Uterus (tissue), 4 donors: Measurements from ENCODE around the gene SYDE2. TPM values are rescaled to one million over a fixed set of nuclear protein-coding genes. Genes with fewer than 3 reads are reported as not detected.

Experiments
- DNase-seq, 2 donors: peaks; one replicate each; pipeline ENCODE4 v3.0.0-alpha.2; 2019 to 2020
- H3K27ac ChIP-seq, 2 donors: fragments of 200-600 bp; sonication (generic); 1 replicate in 1 of 2; 2 replicates in 1 of 2; pipeline ENCODE4 v1.5.1; 2016 to 2018
- H3K27me3 ChIP-seq, 2 donors: fragments of 200-600 bp; sonication (generic); one replicate each; pipeline ENCODE4 v1.5.1; 2018 to 2019; ENCODE audit warnings: control low read depth in 1 of 2
- H3K36me3 ChIP-seq, 2 donors: fragments of 200-600 bp; sonication (generic); one replicate each; pipeline ENCODE4 v1.5.1; 2019; ENCODE audit warnings: control low read depth in 1 of 2
- H3K4me1 ChIP-seq, 2 donors: fragments of 200-600 bp; sonication (generic); one replicate each; pipeline ENCODE4 v1.5.1; 2018 to 2019; ENCODE audit warnings: control low read depth in 1 of 2
- H3K4me3 ChIP-seq, 2 donors: fragments of 200-600 bp; sonication (generic); 1 replicate in 1 of 2; 2 replicates in 1 of 2; pipeline ENCODE4 v1.5.1; 2018 to 2019; ENCODE audit warnings: mild to moderate bottlenecking in 1 of 2
- H3K9me3 ChIP-seq, 2 donors: fragments of 200-600 bp; sonication (generic); one replicate each; pipeline ENCODE4 v1.5.1; 2019; ENCODE audit warnings: control low read depth in 1 of 2
- CTCF ChIP-seq, 4 experiments: fragments of 200-600 bp in 2 of 4; fragments of 450-650 bp in 2 of 4; sonication (generic) in 2 of 4; IDR thresholded peaks; one replicate each; pipeline ENCODE4 v1.5.1; 2016 to 2019; ENCODE audit warnings: antibody characterized with exemption in 4 of 4, mild to moderate bottlenecking in 2 of 4, moderate library complexity in 1 of 4
- POLR2A ChIP-seq, 2 donors: fragments of 450-650 bp; IDR thresholded peaks; one replicate each; pipeline ENCODE4 v1.6.1; 2016; ENCODE audit warnings: antibody characterized with exemption in 2 of 2, mild to moderate bottlenecking in 1 of 2, moderate library complexity in 1 of 2
- intact Hi-C: fragments of 100-400 bp; cut with DNase I; formaldehyde crosslinking; loops from one replicate; pipeline ENCODE4 v1.15.1; 2023; ENCODE audit warnings: low total_unique reads
- total RNA-seq, 4 donors: library from RNA; depleted of rRNA in 3 of 4; stranded (reverse); fragments of >200 nt in 3 of 4; gene quantifications; one replicate each; pipeline versions ENCODE4 v1.1.0 to v1.2.4, GENCODE V29; 2014 to 2023
- donor health status: DM: yes; HTN: yes; CAD: no.

The SYDE2 gene
- total RNA-seq, 4 donors from 2014 or later: 5.3 to 24.3 (median 14.6) TPM

- no peak for TF ChIP-seq CTCF (IDR thresholded peaks at IDR 0.05)
- TF ChIP-seq POLR2A (IDR thresholded peaks at IDR 0.05): no peak
- DNase-seq: no peak
- intact Hi-C loops: no loop called here
- Histone ChIP-seq H3K27me3 (no peaks in the 10 kb centered on the region), H3K4me3 (no peak overlapping the region), H3K9me3 (no peaks in the 10 kb centered on the region), H3K36me3 (no peaks in the 10 kb centered on the region), H3K4me1 (peaks cover 0 to 3% of the 10 kb centered on the region in 2 donors), H3K27ac (no peak overlapping the region)
Measured at GRCh38 chr1:85180869-85181268, 19.9 kb downstream of the SYDE2 start.

- no peaks in the 10 kb centered on the region for H3K36me3 ChIP-seq
- intact Hi-C loops: no loop called here
Measured at GRCh38 chr1:85179522-85179921, 21.3 kb downstream of the SYDE2 start.

GRCh38 chr1:85178396-85178795 lies 22.4 kb downstream of the SYDE2 start:
- intact Hi-C loops: no loop called here
- TF ChIP-seq CTCF (IDR thresholded peaks at IDR 0.05) (no peak), POLR2A (IDR thresholded peaks at IDR 0.05) (no peak)
- DNase-seq: no peak
- H3K4me1 ChIP-seq: no peaks in the 10 kb centered on the region
- no peak overlapping the region for H3K27ac ChIP-seq
- no peak overlapping the region for H3K4me3 ChIP-seq
- no peaks in the 10 kb centered on the region for H3K27me3 ChIP-seq
- H3K36me3 ChIP-seq: no peaks in the 10 kb centered on the region
- no peaks in the 10 kb centered on the region for H3K9me3 ChIP-seq

More at GRCh38 chr1:85179522-85179921, 21.3 kb downstream of the SYDE2 start:
- Histone ChIP-seq H3K4me3 (no peak overlapping the region), H3K27ac (no peak overlapping the region), H3K27me3 (no peaks in the 10 kb centered on the region), H3K9me3 (no peaks in the 10 kb centered on the region), H3K4me1 (peaks cover 0 to 3% of the 10 kb centered on the region in 2 donors)
- no peak for TF ChIP-seq CTCF (IDR thresholded peaks at IDR 0.05)
- no peak for TF ChIP-seq POLR2A (IDR thresholded peaks at IDR 0.05)
- no peak for DNase-seq

GRCh38 chr1:85174503-85174902 lies 26.3 kb downstream of the SYDE2 start:
- H3K27ac ChIP-seq: no peak overlapping the region
- no peak overlapping the region for H3K4me3 ChIP-seq
- intact Hi-C loops: no loop called here
- no peaks in the 10 kb centered on the region for H3K36me3 ChIP-seq
- H3K4me1 ChIP-seq: no peaks in the 10 kb centered on the region
- H3K27me3 ChIP-seq: no peaks in the 10 kb centered on the region
- DNase-seq: no peak
- no peak for TF ChIP-seq POLR2A (IDR thresholded peaks at IDR 0.05)
- TF ChIP-seq CTCF (IDR thresholded peaks at IDR 0.05): no peak
- H3K9me3 ChIP-seq: no peaks in the 10 kb centered on the region

- no peak overlapping the region for H3K4me3 ChIP-seq
- H3K36me3 ChIP-seq: no peaks in the 10 kb centered on the region
- H3K9me3 ChIP-seq: no peaks in the 10 kb centered on the region
- no peaks in the 10 kb centered on the region for H3K27me3 ChIP-seq
- no peak for TF ChIP-seq POLR2A (IDR thresholded peaks at IDR 0.05)
- no peak for TF ChIP-seq CTCF (IDR thresholded peaks at IDR 0.05)
- no peak for DNase-seq
- intact Hi-C loops: no loop called here
- no peaks in the 10 kb centered on the region for H3K4me1 ChIP-seq
- H3K27ac ChIP-seq: no peak overlapping the region
Measured at GRCh38 chr1:85172684-85173337, 28.0 kb downstream of the SYDE2 start.
